H9 (cell line): ENCODE results near the gene OGFR. TPM values are rescaled to one million over a fixed set of nuclear protein-coding genes. Genes with fewer than 3 reads are reported as not detected.

Source experiments
- DNase-seq: peaks from one replicate; pipeline ENCODE4 v3.0.0-alpha.2; 2017
- H2AFZ ChIP-seq: one replicate; pipeline ENCODE4 v1.6.1; 2013; ENCODE audit warnings: mild to moderate bottlenecking, low read length, control low read depth, moderate library complexity
- H2AK5ac ChIP-seq: 2 replicates; pipeline ENCODE4 v1.6.1; 2013; ENCODE audit warnings: low read length, control low read depth, mixed read lengths; ENCODE audit not compliant: insufficient read length
- H2BK120ac ChIP-seq: one replicate; pipeline ENCODE4 v1.6.1; 2013; ENCODE audit warnings: low read depth, mild to moderate bottlenecking, low read length, control low read depth, inconsistent platforms; ENCODE audit not compliant: poor library complexity, severe bottlenecking
- H2BK12ac ChIP-seq: 2 replicates; pipeline ENCODE4 v1.6.1; 2013; ENCODE audit warnings: low read length, control low read depth, mixed read lengths, low read depth; ENCODE audit not compliant: insufficient read length
- H2BK15ac ChIP-seq: 2 replicates; pipeline ENCODE4 v1.6.1; 2013; ENCODE audit warnings: low read depth, low read length, control low read depth
- H2BK20ac ChIP-seq: one replicate; pipeline ENCODE4 v1.6.1; 2013; ENCODE audit warnings: low read depth, mild to moderate bottlenecking, low read length, control low read depth, inconsistent platforms; ENCODE audit not compliant: poor library complexity, severe bottlenecking
- H2BK5ac ChIP-seq: 2 replicates; pipeline ENCODE4 v1.6.1; 2013; ENCODE audit warnings: low read length, control low read depth, mixed read lengths; ENCODE audit not compliant: insufficient read length
- H3K14ac ChIP-seq: 2 replicates; pipeline ENCODE4 v1.6.1; 2013; ENCODE audit warnings: low read length, control low read depth; ENCODE audit not compliant: insufficient read depth
- H3K18ac ChIP-seq: 2 replicates; pipeline ENCODE4 v1.6.1; 2013; ENCODE audit warnings: low read depth, mild to moderate bottlenecking, mixed read lengths, low read length, control low read depth; ENCODE audit not compliant: insufficient read length
- H3K23ac ChIP-seq: 2 replicates; pipeline ENCODE4 v1.6.1; 2013; ENCODE audit warnings: low read length, control low read depth, mixed read lengths, low read depth; ENCODE audit not compliant: insufficient read length
- H3K23me2 ChIP-seq: 2 replicates; pipeline ENCODE4 v1.6.1; 2013; ENCODE audit warnings: low read depth, mild to moderate bottlenecking, mixed read lengths, low read length, control low read depth; ENCODE audit not compliant: insufficient read length, poor library complexity, severe bottlenecking
- H3K27ac ChIP-seq: 2 replicates; pipeline ENCODE4 v1.5.1; 2013; ENCODE audit warnings: low read length, control low read depth, mixed read lengths, low read depth; ENCODE audit not compliant: insufficient read length
- H3K27me3 ChIP-seq: 2 replicates; pipeline ENCODE4 v1.6.1; 2013; ENCODE audit warnings: low read length, control low read depth, inconsistent platforms; ENCODE audit not compliant: insufficient read depth
- H3K4ac ChIP-seq: 2 replicates; pipeline ENCODE4 v1.6.1; 2013; ENCODE audit warnings: low read depth, mild to moderate bottlenecking, control low read depth, inconsistent platforms, low read length, moderate library complexity
- H3K4me1 ChIP-seq: 2 replicates; pipeline ENCODE4 v1.6.1; 2013; ENCODE audit warnings: low read length, control low read depth, inconsistent platforms; ENCODE audit not compliant: insufficient read depth
- H3K4me2 ChIP-seq: 2 replicates; pipeline ENCODE4 v1.6.1; 2013; ENCODE audit warnings: low read length, control low read depth, mixed read lengths; ENCODE audit not compliant: insufficient read length, insufficient read depth
- H3K56ac ChIP-seq: 2 replicates; pipeline ENCODE4 v1.6.1; 2013; ENCODE audit warnings: low read depth, mild to moderate bottlenecking, mixed read lengths, low read length, control low read depth; ENCODE audit not compliant: insufficient read length
- H3K79me1 ChIP-seq: 2 replicates; pipeline ENCODE4 v1.6.1; 2013; ENCODE audit warnings: low read depth, mild to moderate bottlenecking, moderate library complexity, low read length, control low read depth, inconsistent platforms; ENCODE audit not compliant: insufficient read depth, poor library complexity, severe bottlenecking
- H3K79me2 ChIP-seq: 2 replicates; pipeline ENCODE4 v1.6.1; 2013; ENCODE audit warnings: low read length, control low read depth, inconsistent platforms; ENCODE audit not compliant: insufficient read depth
- H3K9ac ChIP-seq: 2 replicates; pipeline ENCODE4 v1.6.1; 2013; ENCODE audit warnings: low read length, control low read depth, mixed read lengths; ENCODE audit not compliant: insufficient read length; ENCODE audit errors: extremely low read depth
- H3K9me3 ChIP-seq: one replicate; pipeline ENCODE4 v1.6.1; 2013; ENCODE audit warnings: low read depth, low read length, inconsistent platforms; ENCODE audit not compliant: control insufficient read depth
- H3T11ph ChIP-seq: one replicate; pipeline ENCODE4 v1.6.1; 2013; ENCODE audit warnings: mild to moderate bottlenecking, low read length, control low read depth, inconsistent platforms
- H4K20me1 ChIP-seq: one replicate; pipeline ENCODE4 v1.6.1; 2013; ENCODE audit not compliant: control insufficient read depth, insufficient read length, insufficient read depth
- H4K5ac ChIP-seq: 2 replicates; pipeline ENCODE4 v1.6.1; 2013; ENCODE audit warnings: low read depth, mild to moderate bottlenecking, mixed read lengths, low read length, control low read depth; ENCODE audit not compliant: insufficient read length
- H4K8ac ChIP-seq: replicated peaks from 2 replicates; pipeline ENCODE4 v1.6.1; 2013; ENCODE audit warnings: low read length, control low read depth, mixed read lengths, low read depth; ENCODE audit not compliant: insufficient read length
- H4K91ac ChIP-seq: 2 replicates; pipeline ENCODE4 v1.6.1; 2013; ENCODE audit warnings: low read depth, mild to moderate bottlenecking, moderate library complexity, mixed read lengths, low read length, control low read depth; ENCODE audit not compliant: insufficient read length
- H3K27ac Mint-ChIP-seq, 3 experiments: 2 replicates in 2 of 3; 3 replicates in 1 of 3; pipeline ENCODE4 v1.8.0; 2020 to 2021; ENCODE audit warnings: mixed read lengths in 3 of 3, mild to moderate bottlenecking in 1 of 3, moderate library complexity in 1 of 3
- H3K27me3 Mint-ChIP-seq: 2 replicates; pipeline ENCODE4 v1.8.0; 2021; ENCODE audit warnings: low read depth, mild to moderate bottlenecking, moderate library complexity, mixed read lengths
- H3K36me3 Mint-ChIP-seq, 3 experiments: 2 replicates in 2 of 3; 3 replicates in 1 of 3; pipeline ENCODE4 v1.8.0; 2020 to 2021; ENCODE audit warnings: low read depth in 3 of 3, mixed read lengths in 3 of 3; ENCODE audit not compliant: insufficient read depth in 1 of 3
- H3K4me1 Mint-ChIP-seq, 2 experiments: 2 replicates each; pipeline ENCODE4 v1.8.0; 2020; ENCODE audit warnings: mixed read lengths in 2 of 2
- H3K4me3 Mint-ChIP-seq, 2 experiments: 2 replicates in 1 of 2; 3 replicates in 1 of 2; pipeline ENCODE4 v1.8.0; 2020 to 2021; ENCODE audit warnings: mild to moderate bottlenecking in 2 of 2, mixed read lengths in 2 of 2, moderate library complexity in 1 of 2
- H3K9me3 Mint-ChIP-seq, 2 experiments: 2 replicates in 1 of 2; 3 replicates in 1 of 2; pipeline ENCODE4 v1.8.0; 2020; ENCODE audit warnings: mild to moderate bottlenecking in 2 of 2, mixed read lengths in 2 of 2, moderate library complexity in 1 of 2
- CTCF ChIP-seq: fragments of 200-600 bp; sonication (generic); conservative IDR thresholded peaks from 3 replicates; pipeline ENCODE4 v1.8.0; 2021; ENCODE audit warnings: antibody characterized with exemption, mild to moderate bottlenecking
- WGBS: extraction: QIAGEN DNeasy Blood & Tissue Kit; methylation state at CpG from one replicate; pipeline ENCODE4 v1.1.7; 2013; ENCODE audit warnings: missing lambda C conversion rate, low lambda C conversion rate, mixed read lengths; ENCODE audit not compliant: insufficient read length; ENCODE audit errors: extremely low coverage; 5-methylcytosine and 5-hydroxymethylcytosine counted together
- total RNA-seq: library from RNA; stranded (reverse); gene quantifications from 2 replicates; pipeline ENCODE4 v1.2.1, GENCODE V29; 2021

OGFR gene
- total RNA-seq, 1 experiment from 2014 or later = 33.1 TPM

DNA sequence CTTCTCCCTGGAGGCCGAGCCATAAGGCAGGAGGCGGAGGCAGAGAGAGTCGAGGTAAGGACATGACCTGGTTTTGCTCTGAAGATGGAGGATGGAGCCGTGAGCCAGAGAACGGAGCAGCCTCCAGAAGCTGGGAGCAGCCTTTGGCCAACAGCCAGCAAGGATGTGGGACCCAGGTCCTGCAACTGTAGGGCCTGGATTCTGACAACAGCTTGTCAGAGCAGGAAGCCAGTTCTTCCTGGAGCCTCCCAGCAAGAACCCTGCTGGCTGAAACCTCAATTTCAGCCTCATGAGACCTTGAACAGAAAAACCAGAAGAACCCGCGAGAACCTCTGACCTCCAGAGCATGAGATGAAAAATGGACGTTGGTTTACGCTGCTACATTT, 21.7 kb upstream of the OGFR start:
- Histone ChIP-seq H3K27ac (no peak overlapping the region), H3K4ac (no peak overlapping the region), H3K56ac (no peak overlapping the region), H3K79me1 (no peaks in the 10 kb centered on the region), H2AFZ (no peak overlapping the region), H3K23me2 (no peaks in the 10 kb centered on the region), H2BK20ac (no peak overlapping the region), H4K8ac (no peak overlapping the region), H2BK120ac (no peak overlapping the region), H3K79me2 (no peaks in the 10 kb centered on the region), H3T11ph (no peak overlapping the region), H3K14ac (no peak overlapping the region), H3K9me3 (no peaks in the 10 kb centered on the region), H2AK5ac (no peak overlapping the region), H2BK15ac (no peak overlapping the region), H3K18ac (no peak overlapping the region), H4K91ac (no peak overlapping the region), H3K9ac (no peak overlapping the region), H3K27me3 (no peaks in the 10 kb centered on the region), H3K4me1 (no peaks in the 10 kb centered on the region), H2BK12ac (no peak overlapping the region), H3K23ac (no peak overlapping the region), H4K20me1 (no peaks in the 10 kb centered on the region), H2BK5ac (no peak overlapping the region), H4K5ac (no peak overlapping the region), H3K4me2 (no peak overlapping the region)
- Mint-ChIP-seq H3K4me1 (peaks cover 4 to 5% of the 10 kb centered on the region in 2 experiments), H3K27ac (peak overlapping the region in 1 of 3 experiments; percentile 41; a peak in 2 of 7 replicates), H3K4me3 (no peak overlapping the region), H3K9me3 (no peaks in the 10 kb centered on the region), H3K36me3 (no peaks in the 10 kb centered on the region), H3K27me3 (peaks cover 9% of the 10 kb centered on the region)
- no peak for DNase-seq
- TF ChIP-seq CTCF = no peak
- no CpG with 5 or more reads among the region's 9 CpGs for WGBS
